Smooth muscle cell (in vitro differentiated cells): Measurements from ENCODE around the gene BAIAP3. TPM values are rescaled to one million over a fixed set of nuclear protein-coding genes. Genes with fewer than 3 reads are reported as not detected.

Source experiments
- polyA plus RNA-seq: library from polyadenylated mRNA; unstranded; fragments of >200 nt; fragmentation: Nextera tagmentation; extraction: Ambion mirVana; gene quantifications from 2 replicates; pipeline ENCODE4 v1.2.1, GENCODE V29; 2016
- total RNA-seq: library from RNA; depleted of rRNA; stranded (reverse); fragments of >200 nt; gene quantifications from 2 replicates; pipeline ENCODE4 v1.2.3, GENCODE V29; 2014

BAIAP3 gene
- total and polyA plus RNA-seq, 2 experiments from 2014 or later, result 0.31 to 0.51 TPM

Other genes with a start within 250 kb of the BAIAP3 start
- gene C1QTNF8, start 237.4 kb upstream of the BAIAP3 start, total RNA-seq, result not detected in 2 replicates
- gene C1QTNF8, start 237.4 kb upstream of the BAIAP3 start, polyA plus RNA-seq, result not detected in 2 replicates
- gene CACNA1H, start 180.5 kb upstream of the BAIAP3 start, total RNA-seq, result 1.7 TPM in 2 replicates
- gene CACNA1H, start 180.5 kb upstream of the BAIAP3 start, polyA plus RNA-seq, result 1.4 and 2.6 TPM in 2 replicates
- gene TPSG1, start 108.4 kb upstream of the BAIAP3 start, total RNA-seq, result not detected in 2 replicates
- gene TPSG1, start 108.4 kb upstream of the BAIAP3 start, polyA plus RNA-seq, result not detected in 2 replicates
- gene TPSB2, start 103.5 kb upstream of the BAIAP3 start, total RNA-seq, result not detected in 2 replicates
- gene TPSB2, start 103.5 kb upstream of the BAIAP3 start, polyA plus RNA-seq, result not detected in 2 replicates
- gene TPSAB1, start 92.9 kb upstream of the BAIAP3 start, total RNA-seq, result not detected in 2 replicates
- not detected in 2 replicates for gene TPSAB1, start 92.9 kb upstream of the BAIAP3 start, polyA plus RNA-seq
- gene TPSD1, start 77.6 kb upstream of the BAIAP3 start, total RNA-seq, result not detected in 2 replicates
- not detected in 2 replicates for gene TPSD1, start 77.6 kb upstream of the BAIAP3 start, polyA plus RNA-seq
- gene UBE2I, start 24.0 kb upstream of the BAIAP3 start, total RNA-seq, result 51.5 and 95.9 TPM in 2 replicates
- 169 and 180 TPM in 2 replicates for gene UBE2I, start 24.0 kb upstream of the BAIAP3 start, polyA plus RNA-seq
- gene TSR3, start 18.2 kb downstream of the BAIAP3 start, total RNA-seq, result 54.9 and 55.2 TPM in 2 replicates
- 142 TPM in 2 replicates for gene TSR3, start 18.2 kb downstream of the BAIAP3 start, polyA plus RNA-seq
- 28.0 and 34.4 TPM in 2 replicates for gene GNPTG, start 18.3 kb downstream of the BAIAP3 start, total RNA-seq
- gene GNPTG, start 18.3 kb downstream of the BAIAP3 start, polyA plus RNA-seq, result 73.3 and 79.2 TPM in 2 replicates
- gene UNKL, start 81.1 kb downstream of the BAIAP3 start, total RNA-seq, result 5.2 and 8.2 TPM in 2 replicates
- gene UNKL, start 81.1 kb downstream of the BAIAP3 start, polyA plus RNA-seq, result 6.2 and 9.3 TPM in 2 replicates
- gene UQCC4, start 87.1 kb downstream of the BAIAP3 start, total RNA-seq, result 17.2 and 21.8 TPM in 2 replicates
- gene UQCC4, start 87.1 kb downstream of the BAIAP3 start, polyA plus RNA-seq, result 29.6 and 33.0 TPM in 2 replicates
- gene PERCC1, start 97.4 kb downstream of the BAIAP3 start, total RNA-seq, result not detected in 2 replicates
- not detected in 2 replicates for gene PERCC1, start 97.4 kb downstream of the BAIAP3 start, polyA plus RNA-seq
- gene CCDC154, start 110.9 kb downstream of the BAIAP3 start, total RNA-seq, result not detected in 2 replicates
- gene CCDC154, start 110.9 kb downstream of the BAIAP3 start, polyA plus RNA-seq, result 0.24 and 1.0 TPM in 2 replicates
- 15.6 and 25.9 TPM in 2 replicates for gene CLCN7, start 141.4 kb downstream of the BAIAP3 start, total RNA-seq
- gene CLCN7, start 141.4 kb downstream of the BAIAP3 start, polyA plus RNA-seq, result 45.2 and 59.9 TPM in 2 replicates
- gene PTX4, start 155.3 kb downstream of the BAIAP3 start, total RNA-seq, result not detected in 2 replicates
- gene PTX4, start 155.3 kb downstream of the BAIAP3 start, polyA plus RNA-seq, result not detected in 2 replicates
- 4.8 and 6.5 TPM in 2 replicates for gene TELO2, start 159.7 kb downstream of the BAIAP3 start, total RNA-seq
- gene TELO2, start 159.7 kb downstream of the BAIAP3 start, polyA plus RNA-seq, result 22.9 and 25.1 TPM in 2 replicates
- gene TMEM204, start 200.0 kb downstream of the BAIAP3 start, total RNA-seq, result 0.31 and 0.90 TPM in 2 replicates
- 3.0 and 4.2 TPM in 2 replicates for gene TMEM204, start 200.0 kb downstream of the BAIAP3 start, polyA plus RNA-seq